Fibroblast of pulmonary artery (primary cell): ENCODE results near the gene SYTL2.
A peak's percentile ranks its signal among the peaks of the same experiment; 100 is the strongest.

ENCODE experiments used
- DNase-seq: peaks from one replicate; pipeline ENCODE4 v3.0.0-alpha.2; 2010; ENCODE audit warnings: low read depth
- H3K4me3 ChIP-seq: replicated peaks from 2 replicates; pipeline ENCODE4 v1.5.1; 2011; ENCODE audit warnings: low read depth, mild to moderate bottlenecking, control low read depth, low read length, moderate library complexity
- CTCF ChIP-seq: IDR thresholded peaks from 2 replicates; pipeline ENCODE4 v1.5.1; 2011; ENCODE audit warnings: mild to moderate bottlenecking, control low read depth, low read length, inconsistent platforms; ENCODE audit errors: missing control alignments

The SYTL2 gene

GRCh38 chr11:85732965-85733364, 78.0 kb downstream of the SYTL2 start:
- H3K4me3 ChIP-seq: no peak overlapping the region
- no peak for DNase-seq
- TF ChIP-seq CTCF: no peak

DNA sequence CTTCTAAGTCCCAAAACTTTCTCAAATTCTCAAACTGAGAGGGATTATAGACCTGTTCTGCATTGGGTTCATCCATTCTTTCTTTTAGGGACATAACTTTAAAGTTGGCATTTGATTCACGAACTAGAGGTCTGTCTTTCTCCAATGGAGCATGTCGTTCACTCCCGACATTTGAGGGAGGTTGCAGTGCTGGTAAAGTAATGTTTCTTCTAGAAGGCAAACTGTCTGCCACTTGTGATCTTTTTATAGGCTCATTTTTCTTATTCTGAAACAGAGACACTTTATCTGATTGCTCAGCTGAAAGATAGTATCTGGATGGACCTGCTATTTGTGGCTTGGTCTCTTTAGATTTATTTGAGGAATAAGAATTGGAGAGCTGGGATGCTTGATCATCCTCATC, 84.6 kb downstream of the SYTL2 start:
- H3K4me3 ChIP-seq: no peak overlapping the region
- DNase-seq: no peak
- no peak for TF ChIP-seq CTCF

GRCh38 chr11:85725510-85726258, 85.3 kb downstream of the SYTL2 start:
- TF ChIP-seq CTCF: no peak
- no peak overlapping the region for H3K4me3 ChIP-seq
- DNase-seq: peak; percentile 89

DNA sequence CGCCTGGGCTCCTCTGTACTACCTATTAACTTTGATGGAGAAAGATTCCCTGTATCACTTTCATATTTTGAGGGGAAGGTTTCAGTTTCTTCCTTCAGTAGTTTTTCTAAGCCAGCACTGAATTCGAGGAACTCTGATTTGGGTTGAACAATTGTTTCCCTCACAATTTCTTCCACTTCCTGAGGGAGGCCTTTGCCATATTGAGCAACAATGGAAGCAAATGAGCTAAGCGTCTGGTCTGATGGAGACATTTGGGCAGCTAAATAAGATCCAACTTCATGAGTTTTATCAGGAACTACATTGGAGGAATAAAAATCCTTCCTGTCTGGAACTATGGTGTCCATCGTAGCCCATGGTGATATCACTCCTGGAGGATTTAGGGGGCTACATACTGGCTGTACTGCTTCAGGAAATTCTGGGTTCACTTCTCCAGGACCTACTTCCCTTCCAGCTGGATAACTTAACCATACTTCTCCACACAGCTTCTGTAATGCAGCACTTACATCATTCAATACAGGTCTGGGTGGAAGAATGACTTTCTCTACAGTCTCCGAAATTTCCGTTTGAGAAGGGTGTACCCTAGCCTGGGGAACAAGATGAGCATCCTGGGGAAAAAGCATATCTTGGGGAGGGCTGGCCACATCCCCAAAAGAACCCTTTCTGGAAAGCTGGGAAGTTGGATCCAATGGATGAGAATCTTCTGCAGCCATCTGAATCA, 86.0 kb downstream of the SYTL2 start:
- DNase-seq: peak; percentile 69
- no peak overlapping the region for H3K4me3 ChIP-seq
- no peak for TF ChIP-seq CTCF

- TF ChIP-seq CTCF: no peak
- DNase-seq: no peak
- no peak overlapping the region for H3K4me3 ChIP-seq
Measured at GRCh38 chr11:85723088-85723487, 87.9 kb downstream of the SYTL2 start.

GRCh38 chr11:85721191-85721590, 89.8 kb downstream of the SYTL2 start:
- DNase-seq: no peak
- H3K4me3 ChIP-seq: no peak overlapping the region
- no peak for TF ChIP-seq CTCF
